Activated T-cell treated with anti-CD3 and anti-CD28 coated beads, Interleukin-2, amount 50 U/mL, for 72 hours (primary cell): ENCODE measurements around the gene PRKCA. TPM values are rescaled to one million over a fixed set of nuclear protein-coding genes. Genes with fewer than 3 reads are reported as not detected.

ENCODE experiments used
- ATAC-seq, 2 donors: fragments of 150-1000 bp; cut with Tn5 transposase; replicated peaks in 1 of 2; 2 replicates each; pipeline ENCODE4 v1.10.0; 2021; ENCODE audit warnings: moderate library complexity in 2 of 2, mild to moderate bottlenecking in 1 of 2
- DNase-seq, 2 donors: peaks; one replicate each; pipeline ENCODE4 v3.0.0; 2021 to 2022; ENCODE audit warnings: mixed read lengths in 1 of 2
- H3K27ac Mint-ChIP-seq: one replicate; pipeline ENCODE4 v1.8.0; 2022; ENCODE audit warnings: mild to moderate bottlenecking, moderate library complexity, mixed read lengths
- H3K27me3 Mint-ChIP-seq: one replicate; pipeline ENCODE4 v1.8.0; 2022; ENCODE audit warnings: low read depth, mixed read lengths
- H3K36me3 Mint-ChIP-seq, 2 donors: one replicate each; pipeline ENCODE4 v1.8.0; 2022; ENCODE audit warnings: mixed read lengths in 2 of 2, mild to moderate bottlenecking in 1 of 2; ENCODE audit not compliant: insufficient read depth in 2 of 2
- H3K4me1 Mint-ChIP-seq: one replicate; pipeline ENCODE4 v1.8.0; 2022; ENCODE audit warnings: low read depth, mixed read lengths
- H3K4me3 Mint-ChIP-seq, 2 donors: one replicate each; pipeline ENCODE4 v1.8.0; 2022; ENCODE audit warnings: mild to moderate bottlenecking in 2 of 2, mixed read lengths in 2 of 2, moderate library complexity in 2 of 2
- H3K9me3 Mint-ChIP-seq, 2 donors: one replicate each; pipeline ENCODE4 v1.8.0; 2022; ENCODE audit warnings: mixed read lengths in 2 of 2
- total RNA-seq, 2 donors: library from RNA; stranded (reverse); gene quantifications; one replicate each; pipeline ENCODE4 v1.2.3, GENCODE V29; 2022

The PRKCA gene
- total RNA-seq, 2 donors from 2014 or later = 126 to 138 TPM

DNA sequence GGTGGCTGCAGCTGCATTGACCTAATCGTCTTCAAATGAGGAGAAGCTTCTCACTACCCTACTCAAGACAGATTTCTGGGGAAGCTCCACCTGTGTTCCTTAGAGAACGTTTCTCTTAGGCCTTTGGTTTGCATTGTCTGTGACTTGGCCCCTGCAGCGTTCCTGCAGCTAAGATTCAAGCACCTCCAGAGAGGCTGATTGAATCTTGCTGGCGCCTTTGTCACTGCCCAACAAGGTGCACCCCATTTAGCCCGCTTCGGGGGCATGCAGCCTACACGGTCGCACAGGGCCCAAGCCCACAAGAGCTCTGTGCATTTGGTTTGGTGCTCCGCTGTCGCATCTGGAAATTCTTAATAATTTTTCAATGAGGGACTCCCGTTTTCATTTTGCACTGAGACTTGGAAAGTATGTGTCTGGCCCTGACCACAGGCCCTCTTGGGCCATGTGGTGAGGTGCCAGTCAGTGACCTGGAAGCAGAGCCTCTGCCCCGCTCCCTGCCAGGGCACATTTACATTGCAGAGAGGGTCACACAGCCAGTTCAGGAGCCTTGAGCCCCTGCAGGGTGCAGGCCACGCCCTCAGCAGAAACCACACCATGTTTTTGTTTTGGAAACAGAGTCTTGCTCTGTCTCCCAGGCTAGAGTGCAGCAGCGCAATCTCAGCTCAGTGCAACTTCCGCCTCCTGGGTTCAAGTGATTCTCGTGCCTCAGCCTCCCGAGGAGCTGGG is 481.4 kb downstream of the PRKCA start:
- Mint-ChIP-seq H3K27ac (no peak overlapping the region), H3K4me1 (no peaks in the 10 kb centered on the region), H3K4me3 (no peak overlapping the region), H3K27me3 (no peaks in the 10 kb centered on the region), H3K36me3 (peaks cover 3 to 9% of the 10 kb centered on the region in 2 donors), H3K9me3 (no peaks in the 10 kb centered on the region)
- ATAC-seq (no peak), DNase-seq (no peak)

DNA sequence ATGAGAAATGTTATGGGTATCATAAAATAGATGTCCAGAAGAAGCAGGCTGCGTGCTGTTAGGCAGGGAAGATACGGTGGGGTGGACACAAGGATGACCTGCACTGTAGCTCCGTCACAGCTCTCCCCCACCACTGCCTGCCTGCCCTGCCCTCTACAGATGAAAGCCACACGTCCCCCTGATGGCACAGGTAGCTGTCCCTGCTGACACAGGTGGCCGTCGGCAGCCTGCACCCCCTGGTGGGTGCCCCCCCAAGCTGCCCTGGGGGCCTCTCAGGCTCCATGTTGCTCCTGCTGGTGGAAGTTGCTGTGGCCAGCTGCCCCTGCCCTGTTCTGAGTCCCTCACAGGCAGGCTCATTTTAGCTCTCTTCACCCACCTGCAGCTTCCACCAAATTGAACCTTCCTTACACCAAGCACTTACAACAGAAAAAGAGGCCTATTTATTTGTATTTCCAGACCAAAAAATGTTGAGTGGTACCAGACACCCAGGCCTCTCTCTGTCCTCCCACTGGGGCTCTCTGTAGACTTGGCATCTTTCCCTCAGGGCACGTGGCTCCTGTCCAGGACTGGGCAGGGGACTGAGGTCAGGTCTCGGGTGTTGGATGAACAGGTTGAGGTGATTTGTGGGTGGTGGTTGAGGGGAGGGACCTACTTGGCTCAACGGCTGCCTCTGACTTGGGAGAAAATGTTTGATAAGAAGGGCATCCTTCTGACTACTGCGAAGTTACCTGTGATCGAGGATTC is 482.4 kb downstream of the PRKCA start:
- no peaks in the 10 kb centered on the region for H3K4me1 Mint-ChIP-seq
- H3K4me3 Mint-ChIP-seq = no peak overlapping the region
- ATAC-seq (no peak), DNase-seq (no peak)
- no peaks in the 10 kb centered on the region for H3K9me3 Mint-ChIP-seq
- no peak overlapping the region for H3K27ac Mint-ChIP-seq
- peaks cover 1 to 9% of the 10 kb centered on the region in 2 donors for H3K36me3 Mint-ChIP-seq
- no peaks in the 10 kb centered on the region for H3K27me3 Mint-ChIP-seq

DNA sequence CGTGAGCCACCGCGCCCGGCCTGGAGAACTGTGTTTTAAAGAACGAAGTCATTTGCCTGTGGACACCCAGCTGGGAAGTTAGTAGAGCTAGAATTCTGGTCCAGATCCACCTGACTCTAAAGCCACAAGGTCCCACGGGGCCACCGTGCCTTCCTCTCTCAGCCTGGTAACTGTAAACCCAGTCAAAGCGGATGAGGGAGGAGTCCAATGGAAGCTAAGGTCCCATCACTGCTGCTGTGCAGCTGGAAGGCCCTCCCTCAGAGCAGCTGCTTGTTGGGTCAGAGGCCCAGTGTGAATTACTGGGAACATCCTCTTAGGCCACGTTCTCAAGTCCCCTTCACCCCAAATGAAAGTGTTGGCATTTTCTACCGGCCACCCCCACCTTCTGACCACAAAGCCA is 483.7 kb downstream of the PRKCA start:
- H3K4me1 Mint-ChIP-seq = no peaks in the 10 kb centered on the region
- no peak overlapping the region for H3K27ac Mint-ChIP-seq
- H3K4me3 Mint-ChIP-seq = no peak overlapping the region
- ATAC-seq = no peak
- no peaks in the 10 kb centered on the region for H3K27me3 Mint-ChIP-seq
- H3K9me3 Mint-ChIP-seq = no peaks in the 10 kb centered on the region
- DNase-seq = no peak
- H3K36me3 Mint-ChIP-seq = peaks cover 3 to 13% of the 10 kb centered on the region in 2 donors

DNA sequence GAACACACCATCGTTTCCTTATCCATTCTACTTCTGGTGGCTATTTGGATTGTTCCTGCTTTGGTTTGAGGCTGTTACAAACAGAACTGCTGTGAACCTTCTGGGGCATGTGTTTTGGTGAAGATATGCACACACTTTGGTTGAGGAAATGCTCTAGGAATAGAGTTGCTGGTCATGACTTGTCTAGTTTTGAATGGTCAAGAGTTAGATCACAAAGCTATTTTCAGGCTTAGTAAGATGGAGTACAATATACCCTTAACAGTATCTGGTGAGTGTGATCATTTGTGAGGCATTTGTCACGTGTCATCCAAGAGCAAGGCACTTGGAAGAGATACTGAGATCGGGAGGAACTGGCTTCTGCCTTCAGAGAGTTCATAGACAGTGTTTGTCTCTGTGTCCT is 485.5 kb downstream of the PRKCA start:
- ATAC-seq (no peak), DNase-seq (no peak)
- H3K27me3 Mint-ChIP-seq = no peaks in the 10 kb centered on the region
- no peaks in the 10 kb centered on the region for H3K9me3 Mint-ChIP-seq
- H3K4me1 Mint-ChIP-seq = no peaks in the 10 kb centered on the region
- peaks cover 6 to 20% of the 10 kb centered on the region in 2 donors for H3K36me3 Mint-ChIP-seq
- H3K4me3 Mint-ChIP-seq = no peak overlapping the region
- H3K27ac Mint-ChIP-seq = no peak overlapping the region

DNA sequence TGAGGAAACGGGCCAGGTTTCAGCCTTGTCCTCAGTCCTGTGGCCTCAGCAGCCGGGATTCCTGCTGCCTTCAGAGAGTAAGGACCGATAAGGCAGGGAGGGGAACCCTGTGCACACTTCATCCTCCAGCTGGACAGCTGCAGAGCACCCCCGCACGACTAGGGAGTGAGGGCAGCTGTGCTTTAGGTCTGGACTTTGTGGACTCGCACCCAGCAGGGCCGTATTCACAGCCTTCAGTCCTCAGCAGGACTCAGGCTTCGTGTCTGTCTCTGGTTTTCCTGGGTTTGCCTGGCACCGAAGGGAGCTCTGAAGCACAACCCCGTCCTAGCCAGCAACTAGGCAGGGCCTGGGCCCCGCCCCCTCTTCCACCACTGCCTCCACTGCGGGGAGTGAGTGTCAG is 486.7 kb downstream of the PRKCA start:
- no peak for DNase-seq
- no peaks in the 10 kb centered on the region for H3K9me3 Mint-ChIP-seq
- H3K27ac Mint-ChIP-seq = peak overlapping the region; percentile 56
- peaks cover 6 to 26% of the 10 kb centered on the region in 2 donors for H3K36me3 Mint-ChIP-seq
- no peak for ATAC-seq
- no peaks in the 10 kb centered on the region for H3K4me1 Mint-ChIP-seq
- H3K27me3 Mint-ChIP-seq = no peaks in the 10 kb centered on the region
- H3K4me3 Mint-ChIP-seq = no peak overlapping the region

DNA sequence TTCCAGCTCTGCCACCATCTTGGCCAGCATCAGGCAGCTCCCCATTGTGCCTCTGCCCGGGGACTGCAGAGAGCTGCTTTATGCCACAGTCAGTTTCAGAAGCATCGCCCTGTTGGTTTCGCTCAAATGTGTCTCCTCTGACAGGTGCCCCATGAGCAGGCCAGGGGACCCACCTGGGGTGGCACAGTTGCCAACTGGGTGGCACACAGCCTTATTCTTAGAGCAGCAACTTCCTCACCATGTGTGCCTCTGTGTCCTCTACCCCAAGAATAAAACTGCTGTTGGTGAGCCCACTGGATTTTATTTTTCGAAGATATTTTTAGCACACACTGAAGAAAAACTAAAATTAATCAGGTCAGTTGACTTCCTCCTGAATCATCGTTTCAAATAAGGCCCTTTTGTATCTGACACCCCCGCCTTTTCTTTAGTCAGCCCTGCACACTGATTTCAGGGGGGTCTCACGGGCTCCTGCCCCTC is 487.6 kb downstream of the PRKCA start:
- H3K9me3 Mint-ChIP-seq = no peaks in the 10 kb centered on the region
- no peak overlapping the region for H3K27ac Mint-ChIP-seq
- no peak overlapping the region for H3K4me3 Mint-ChIP-seq
- no peaks in the 10 kb centered on the region for H3K4me1 Mint-ChIP-seq
- ATAC-seq (no peak), DNase-seq (no peak)
- peaks cover 6 to 29% of the 10 kb centered on the region in 2 donors for H3K36me3 Mint-ChIP-seq
- no peaks in the 10 kb centered on the region for H3K27me3 Mint-ChIP-seq

DNA sequence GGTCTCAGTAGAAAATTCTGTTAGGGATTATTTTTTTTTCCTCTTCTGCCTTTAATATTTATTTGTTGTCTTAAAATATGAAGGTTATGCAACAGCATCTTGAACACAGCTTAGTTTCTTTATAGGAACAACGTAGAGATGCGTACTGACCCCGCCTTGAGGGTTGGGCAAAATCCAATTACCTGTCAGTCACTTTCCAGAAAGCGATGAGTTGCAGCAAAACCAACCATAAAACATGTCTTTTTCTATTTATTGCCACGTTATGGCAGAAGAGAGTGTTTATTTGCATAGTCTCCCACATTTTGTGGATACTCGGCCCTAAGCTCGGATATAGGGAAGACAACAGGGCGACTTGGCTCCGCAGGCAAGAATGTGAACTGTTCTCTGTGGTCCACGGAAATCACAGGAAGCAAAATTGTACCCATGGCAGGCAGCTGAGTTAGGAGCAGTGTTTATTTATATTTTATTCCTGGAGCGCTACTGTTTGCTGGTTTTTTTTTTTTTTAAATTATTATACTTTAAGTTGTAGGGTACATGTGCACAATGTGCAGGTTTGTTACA is 488.2 kb downstream of the PRKCA start:
- Mint-ChIP-seq H3K36me3 (peaks cover 6 to 32% of the 10 kb centered on the region in 2 donors), H3K4me3 (no peak overlapping the region), H3K27me3 (no peaks in the 10 kb centered on the region), H3K9me3 (no peaks in the 10 kb centered on the region), H3K4me1 (no peaks in the 10 kb centered on the region), H3K27ac (no peak overlapping the region)
- ATAC-seq (no peak), DNase-seq (no peak)

DNA sequence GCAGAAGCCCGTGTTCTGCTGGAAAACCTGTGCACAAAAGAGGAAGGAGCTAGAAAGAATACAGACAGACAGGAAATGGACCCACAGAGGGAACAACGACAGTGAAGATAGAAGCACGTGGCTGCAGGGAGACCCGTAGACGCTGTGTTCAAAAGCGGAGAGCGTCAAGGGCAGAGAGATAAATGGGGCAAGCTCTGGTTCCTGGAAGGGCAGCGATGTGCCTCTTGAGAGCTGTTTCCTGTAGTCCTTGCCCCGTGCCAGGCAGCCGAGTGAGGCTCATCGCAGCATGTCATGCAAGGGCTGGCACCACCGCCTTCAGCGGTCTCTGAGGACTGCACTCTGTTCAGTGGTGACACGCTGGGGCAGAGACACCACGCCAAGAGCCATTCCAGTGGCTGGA is 488.9 kb downstream of the PRKCA start:
- DNase-seq = no peak
- ATAC-seq = no peak
- Mint-ChIP-seq H3K9me3 (no peaks in the 10 kb centered on the region), H3K36me3 (peaks cover 6 to 35% of the 10 kb centered on the region in 2 donors), H3K27me3 (no peaks in the 10 kb centered on the region), H3K4me1 (no peaks in the 10 kb centered on the region), H3K27ac (peak overlapping the region; percentile 74), H3K4me3 (no peak overlapping the region)

DNA sequence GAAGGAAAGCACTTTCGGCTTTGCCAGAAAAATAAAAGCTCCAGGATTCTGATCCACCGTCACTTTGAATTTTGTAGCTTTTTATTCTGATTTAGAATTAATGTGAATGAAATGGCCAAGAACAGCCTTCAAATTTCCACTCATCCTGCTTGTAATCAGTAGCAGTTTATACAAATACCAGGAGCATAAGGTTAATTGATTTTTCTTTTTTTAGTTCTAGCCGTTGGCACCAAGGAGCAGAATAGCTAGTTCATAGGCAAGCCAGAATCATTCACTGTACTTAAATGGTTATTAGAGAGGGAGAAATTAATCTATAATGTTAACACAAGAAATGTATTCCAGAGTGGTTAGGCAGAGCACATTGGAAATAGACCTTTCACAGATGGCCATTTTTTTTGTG is 491.4 kb downstream of the PRKCA start:
- no peak for ATAC-seq
- Mint-ChIP-seq H3K36me3 (peaks cover 9 to 48% of the 10 kb centered on the region in 2 donors), H3K27ac (peak overlapping the region; percentile 48), H3K27me3 (no peaks in the 10 kb centered on the region), H3K4me3 (no peak overlapping the region), H3K9me3 (peaks cover 2% of the 10 kb centered on the region in 2 donors), H3K4me1 (no peaks in the 10 kb centered on the region)
- no peak for DNase-seq

DNA sequence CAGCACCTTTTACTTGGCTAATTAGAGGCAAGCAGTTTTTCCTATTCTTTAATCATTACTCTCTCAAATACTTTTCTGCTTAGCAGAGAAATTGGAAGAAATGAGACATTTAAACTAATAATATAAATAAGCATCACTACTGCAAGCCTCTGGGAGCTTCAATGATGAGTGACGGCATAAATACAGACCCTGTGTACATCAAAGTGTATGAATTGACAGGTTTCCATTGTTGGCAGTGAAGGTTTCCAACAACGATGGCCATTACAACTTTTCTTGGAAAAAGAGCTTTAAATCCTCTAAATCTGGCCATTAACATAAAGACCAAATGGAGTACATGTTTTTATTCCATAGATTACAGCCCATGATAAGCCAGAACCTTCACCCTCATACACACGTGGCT is 493.1 kb downstream of the PRKCA start:
- H3K27ac Mint-ChIP-seq = no peak overlapping the region
- DNase-seq (no peak), ATAC-seq (no peak)
- H3K9me3 Mint-ChIP-seq = peaks cover 2% of the 10 kb centered on the region in 2 donors
- H3K4me1 Mint-ChIP-seq = no peaks in the 10 kb centered on the region
- no peak overlapping the region for H3K4me3 Mint-ChIP-seq
- H3K27me3 Mint-ChIP-seq = no peaks in the 10 kb centered on the region
- H3K36me3 Mint-ChIP-seq = peaks cover 9 to 47% of the 10 kb centered on the region in 2 donors

DNA sequence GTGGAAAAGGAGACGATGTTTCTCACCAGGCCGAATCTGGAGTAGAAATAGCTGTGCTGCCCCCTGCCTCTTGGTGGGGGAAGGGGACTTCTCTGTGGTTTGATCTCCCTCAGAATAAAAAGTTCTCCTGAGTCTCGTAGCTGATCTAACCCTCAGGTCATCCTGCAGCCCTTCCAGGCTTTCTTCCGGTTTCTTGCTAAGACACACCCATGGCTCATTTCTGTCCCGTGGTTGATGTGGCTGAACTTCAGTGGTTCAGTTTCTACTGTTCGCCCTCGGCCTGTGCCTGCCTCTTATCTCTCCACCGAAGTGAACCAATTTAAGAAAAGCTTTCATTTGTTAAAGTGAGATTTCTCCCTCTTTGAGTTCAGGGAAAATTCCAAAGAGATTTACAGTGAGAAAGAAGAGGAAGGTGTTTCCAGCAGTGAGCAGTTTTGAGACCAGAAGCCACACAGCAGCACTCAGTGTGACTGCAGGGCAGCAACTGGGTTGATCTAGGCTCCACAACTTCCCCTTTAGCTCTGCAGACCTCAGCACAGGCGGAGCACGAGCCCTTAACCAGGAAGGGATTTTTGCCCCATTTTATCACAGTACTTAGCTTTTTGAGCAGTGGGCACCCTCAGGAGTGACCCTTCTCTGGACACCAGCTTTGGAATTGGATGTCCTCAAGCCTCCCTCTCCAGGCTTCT is 497.6 kb downstream of the PRKCA start:
- Mint-ChIP-seq H3K27ac (no peak overlapping the region), H3K36me3 (peaks cover 5 to 27% of the 10 kb centered on the region in 2 donors)

DNA sequence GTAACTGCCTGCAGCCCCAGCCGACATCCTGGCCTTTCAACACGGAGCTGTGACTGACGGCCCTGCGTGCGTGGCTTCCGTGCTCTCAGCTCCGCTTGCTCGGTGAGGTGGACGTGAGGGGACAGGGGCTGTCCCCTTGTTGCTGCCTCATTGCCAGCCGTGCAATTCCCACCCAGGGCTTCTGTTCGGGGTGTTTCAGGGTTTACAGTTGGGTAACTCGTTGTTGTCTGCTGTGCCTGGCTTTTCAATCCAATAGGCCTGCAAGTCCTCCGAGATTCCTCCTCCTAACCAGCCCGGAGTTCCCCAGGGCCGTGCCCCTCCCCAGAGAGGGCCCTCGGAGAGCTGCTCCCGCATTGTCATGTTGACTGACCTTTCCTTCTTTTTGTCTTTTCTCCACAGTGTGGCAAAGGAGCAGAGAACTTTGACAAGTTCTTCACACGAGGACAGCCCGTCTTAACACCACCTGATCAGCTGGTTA is 501.1 kb downstream of the PRKCA start:
- peaks cover 9% of the 10 kb centered on the region for H3K4me1 Mint-ChIP-seq
- ATAC-seq (no peak), DNase-seq (no peak)
- no peak overlapping the region for H3K27ac Mint-ChIP-seq
- H3K27me3 Mint-ChIP-seq = no peaks in the 10 kb centered on the region
- no peaks in the 10 kb centered on the region for H3K9me3 Mint-ChIP-seq
- H3K36me3 Mint-ChIP-seq = peaks cover 0 to 7% of the 10 kb centered on the region in 2 donors
- no peak overlapping the region for H3K4me3 Mint-ChIP-seq

More for the DNA sequence above, 497.6 kb downstream of the PRKCA start:
- Mint-ChIP-seq H3K9me3 (peaks cover 2% of the 10 kb centered on the region in 2 donors), H3K27me3 (no peaks in the 10 kb centered on the region), H3K4me1 (no peaks in the 10 kb centered on the region), H3K4me3 (no peak overlapping the region)
- DNase-seq (no peak), ATAC-seq (no peak)

DNA sequence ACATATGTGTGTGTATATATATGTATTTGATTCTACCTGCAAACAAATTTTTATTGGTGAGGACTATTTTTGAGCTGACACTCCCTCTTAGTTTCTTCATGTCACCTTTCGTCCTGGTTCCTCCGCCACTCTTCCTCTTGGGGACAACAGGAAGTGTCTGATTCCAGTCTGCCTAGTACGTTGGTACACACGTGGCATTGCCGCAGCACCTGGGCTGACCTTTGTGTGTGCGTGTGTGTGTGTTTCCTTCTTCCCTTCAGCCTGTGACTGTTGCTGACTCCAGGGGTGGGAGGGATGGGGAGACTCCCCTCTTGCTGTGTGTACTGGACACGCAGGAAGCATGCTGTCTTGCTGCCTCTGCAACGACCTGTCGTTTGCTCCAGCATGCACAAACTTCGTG is 503.2 kb downstream of the PRKCA start:
- ATAC-seq (no peak), DNase-seq (no peak)

More for the DNA sequence above, 503.2 kb downstream of the PRKCA start:
- H3K27me3 Mint-ChIP-seq = no peaks in the 10 kb centered on the region
- no peak overlapping the region for H3K4me3 Mint-ChIP-seq
- no peak overlapping the region for H3K27ac Mint-ChIP-seq
- H3K4me1 Mint-ChIP-seq = peaks cover 9% of the 10 kb centered on the region
- peaks cover 0 to 7% of the 10 kb centered on the region in 2 donors for H3K36me3 Mint-ChIP-seq
- no peaks in the 10 kb centered on the region for H3K9me3 Mint-ChIP-seq
